Caki2 (cell line): ENCODE results near the gene PHLDB2. TPM values are rescaled to one million over a fixed set of nuclear protein-coding genes. Genes with fewer than 3 reads are reported as not detected.

Experiments
- DNase-seq: peaks from one replicate; pipeline ENCODE4 v3.0.0-alpha.2; 2015; ENCODE audit warnings: low read depth
- in situ Hi-C: cut with HindIII; loops from 2 replicates; pipeline ENCODE4 v1.10.0; 2016; ENCODE audit warnings: low sequenced_read_pairs, low pct_unique_long_range_greater_than_20kb, mixed read lengths
- total RNA-seq: library from RNA; depleted of rRNA; stranded (reverse); fragments of >200 nt; shearing (Covaris generic); gene quantifications from 2 replicates; pipeline ENCODE4 v1.2.3, GENCODE V29; 2014; ENCODE audit warnings: low replicate concordance

PHLDB2 gene
- total RNA-seq, 1 experiment from 2014 or later: 10.3 TPM

DNA sequence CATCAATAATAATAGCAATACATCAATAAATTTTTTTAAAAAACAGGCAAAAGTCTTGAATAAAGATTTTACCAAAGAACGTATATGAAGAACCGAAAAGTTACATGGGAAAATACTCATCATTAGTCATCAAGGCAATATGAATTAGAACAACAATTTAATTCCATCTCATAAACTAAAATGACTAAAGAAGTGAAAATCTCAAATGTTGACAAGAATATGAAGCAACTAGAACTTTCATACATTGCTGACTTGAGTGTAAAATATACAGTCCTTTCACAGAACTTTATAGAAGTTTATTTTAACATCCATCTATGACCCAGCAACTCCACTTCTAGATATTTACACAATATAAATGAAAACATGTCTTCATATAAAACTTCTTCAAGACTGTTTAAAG lies 84.5 kb downstream of the PHLDB2 start:
- in situ Hi-C loops: no loop called here
- no peak for DNase-seq

DNA sequence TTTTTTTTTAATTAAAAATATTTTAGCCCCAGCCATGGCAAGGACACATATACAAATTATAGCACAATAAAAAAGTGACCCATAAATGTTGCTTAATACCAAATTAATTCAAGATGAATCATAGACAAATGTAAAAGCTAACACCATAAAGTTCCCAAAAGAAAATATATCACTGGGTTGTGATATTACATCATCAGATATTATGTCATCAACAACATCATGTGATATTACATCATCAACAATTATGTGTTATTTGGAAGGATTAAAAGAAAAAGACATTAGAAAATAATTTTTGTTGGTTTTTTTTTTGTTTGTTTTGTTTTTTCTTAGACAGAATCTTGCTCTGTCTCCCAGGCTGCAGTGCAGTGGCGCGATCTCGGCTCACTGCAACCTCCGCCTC lies 85.3 kb downstream of the PHLDB2 start:
- DNase-seq: no peak
- in situ Hi-C loops: no loop called here

DNA sequence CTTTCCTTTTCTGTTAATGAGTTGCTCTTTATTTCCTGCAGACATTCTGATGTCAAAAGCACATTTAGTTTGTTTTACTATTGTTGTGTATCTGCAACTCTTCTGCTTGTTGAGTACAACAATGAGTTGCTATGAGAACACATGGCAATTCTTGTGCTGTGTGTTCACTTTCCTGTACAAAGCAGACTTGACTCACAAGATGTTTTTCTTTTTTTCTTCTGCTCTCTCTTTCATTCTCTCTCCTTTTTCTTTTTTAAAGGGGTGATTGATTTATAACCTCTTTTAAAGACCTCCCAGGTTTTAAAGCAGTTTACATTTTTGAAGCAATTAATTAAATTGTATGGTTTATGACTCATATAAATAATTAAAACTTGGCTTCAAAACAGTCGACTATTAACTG lies 88.2 kb downstream of the PHLDB2 start:
- no peak for DNase-seq
- in situ Hi-C loops: no loop called here

DNA sequence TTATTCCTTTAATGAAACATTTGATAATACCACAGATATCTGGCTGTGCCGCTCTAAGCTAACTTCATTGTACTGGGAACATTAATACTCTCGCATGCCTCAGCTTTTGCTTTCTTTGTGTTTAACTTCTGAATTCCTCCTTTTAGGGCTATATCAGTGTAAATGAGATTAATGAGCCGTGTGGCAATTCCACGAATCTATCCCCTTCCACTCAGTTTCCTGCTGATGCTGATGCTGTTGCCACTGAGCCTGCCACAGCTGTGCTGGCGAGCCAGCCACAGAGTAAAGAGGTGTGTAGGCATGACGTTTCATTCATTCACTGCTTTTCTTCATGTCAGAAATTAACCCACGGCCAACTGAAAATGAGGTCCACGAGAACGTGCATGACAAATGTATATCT lies 89.7 kb downstream of the PHLDB2 start:
- no peak for DNase-seq
- in situ Hi-C loops: no loop called here

DNA sequence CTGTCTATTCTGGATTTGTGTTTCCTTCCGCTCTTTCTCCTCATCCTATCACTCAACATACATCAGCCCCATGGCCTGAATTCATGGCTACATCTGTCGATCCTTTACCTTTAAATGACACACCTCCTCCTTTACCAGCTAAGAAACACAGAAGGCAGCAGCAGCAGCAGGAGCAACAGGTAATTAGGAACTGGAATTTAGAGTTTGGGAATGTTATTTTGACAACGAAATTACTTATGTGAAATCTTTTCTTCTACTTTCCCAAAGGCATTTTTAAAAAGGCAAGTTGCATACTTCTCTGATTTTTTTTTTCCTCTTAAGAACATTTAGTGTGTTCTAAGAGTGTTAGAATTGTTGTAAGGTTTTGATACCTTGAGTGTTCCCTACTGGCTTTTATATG lies 90.6 kb downstream of the PHLDB2 start:
- DNase-seq: no peak
- in situ Hi-C loops: no loop called here

DNA sequence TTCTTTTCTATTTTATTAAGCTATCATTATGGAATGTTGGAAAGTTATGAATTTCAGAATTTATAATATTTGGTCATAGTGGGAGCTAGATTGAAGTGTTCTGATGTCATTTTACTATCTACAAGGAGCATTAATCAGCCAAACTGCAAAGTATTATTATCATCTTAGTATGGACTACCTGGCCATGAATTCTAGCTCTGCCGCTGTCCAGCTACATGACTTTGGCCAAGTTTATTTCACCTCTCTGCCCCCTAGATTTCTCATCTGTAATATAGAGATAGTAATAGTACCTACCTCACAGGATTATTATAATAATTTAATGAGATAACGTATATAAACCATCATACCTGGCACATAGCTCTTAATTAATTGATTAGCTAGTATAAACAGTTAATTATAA lies 92.0 kb downstream of the PHLDB2 start:
- in situ Hi-C loops: no loop called here
- no peak for DNase-seq

DNA sequence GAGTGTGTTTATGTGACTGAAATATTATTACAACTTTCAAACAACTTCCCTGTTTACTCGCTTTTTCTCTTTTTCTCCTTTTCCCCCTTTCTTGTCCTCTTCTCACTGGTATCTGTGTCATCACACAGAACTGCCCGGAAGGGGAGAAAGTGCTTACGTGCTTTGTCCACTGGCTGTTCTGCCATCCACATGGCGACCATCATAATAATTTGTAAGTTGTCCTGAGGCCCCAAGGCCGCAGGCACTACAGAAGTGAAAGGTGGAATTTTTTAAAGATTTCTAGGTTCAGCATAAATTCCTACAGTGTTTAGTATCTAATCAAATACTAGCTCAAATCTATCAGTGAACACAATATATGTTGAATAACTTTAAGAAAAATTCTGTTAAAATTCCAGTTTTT lies 93.0 kb downstream of the PHLDB2 start:
- in situ Hi-C loops: no loop called here
- no peak for DNase-seq

DNA sequence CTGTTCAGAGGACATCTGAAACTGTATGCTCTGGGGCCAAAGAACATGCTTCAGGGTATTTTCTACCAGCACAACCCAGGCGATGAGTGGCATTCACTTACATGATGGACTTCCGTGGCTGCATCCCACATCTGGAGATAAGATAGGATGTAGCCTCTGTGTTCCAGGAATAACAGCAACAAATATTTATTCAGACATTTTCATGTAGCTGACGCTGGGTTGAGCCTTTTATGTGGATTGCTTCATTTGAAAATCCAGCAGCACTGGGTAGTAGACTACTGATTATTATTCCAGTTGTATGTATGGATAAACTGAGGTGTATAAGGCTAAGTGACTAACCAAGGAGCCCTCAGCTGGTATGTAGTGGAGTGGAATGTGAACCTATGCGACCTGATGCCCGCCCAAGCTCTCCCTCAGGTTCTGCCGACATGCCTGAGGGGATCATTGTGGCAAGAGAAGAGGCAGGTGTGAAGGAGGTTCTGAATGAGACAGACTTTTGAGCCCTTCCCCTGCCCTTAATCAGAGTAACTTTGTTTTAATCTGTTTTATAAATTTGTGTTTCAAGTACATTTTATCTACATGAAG lies 93.9 kb downstream of the PHLDB2 start:
- in situ Hi-C loops: no loop called here
- DNase-seq: no peak

DNA sequence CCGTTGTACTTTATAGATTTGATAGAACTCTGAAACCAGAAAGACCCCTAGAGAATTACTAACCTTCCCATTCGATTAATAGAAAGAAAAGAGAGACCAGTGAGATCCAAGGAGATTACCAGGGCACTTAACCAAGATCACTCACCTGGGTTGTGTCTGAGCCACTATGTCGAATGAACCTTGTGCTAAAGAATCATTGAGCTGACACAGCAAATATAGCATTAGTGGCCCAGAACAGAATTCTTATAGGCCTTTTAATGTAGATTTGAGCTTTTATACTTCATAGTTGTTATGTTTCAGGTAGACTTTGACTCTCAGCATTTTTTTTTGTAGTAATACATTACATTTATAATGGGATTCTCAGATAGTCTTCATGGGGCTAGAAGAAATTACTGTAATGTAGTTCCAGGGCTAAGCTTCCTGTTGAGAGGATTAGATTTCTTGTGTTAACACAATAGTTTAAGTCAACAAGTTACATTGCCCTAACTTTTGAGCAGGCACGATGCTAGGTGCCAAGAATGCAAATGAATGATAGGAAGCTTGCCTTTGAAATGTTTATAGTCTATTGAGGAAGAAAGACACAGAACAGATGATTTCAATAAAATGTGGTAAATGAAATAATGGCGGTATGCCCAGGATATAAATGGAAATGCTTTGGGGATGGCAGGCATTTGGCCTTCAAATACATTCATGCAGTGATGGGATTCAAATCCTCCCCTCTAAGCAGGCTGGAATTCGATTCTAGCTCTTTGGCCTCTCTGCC lies 95.3 kb downstream of the PHLDB2 start:
- in situ Hi-C loops: no loop called here
- DNase-seq: no peak

DNA sequence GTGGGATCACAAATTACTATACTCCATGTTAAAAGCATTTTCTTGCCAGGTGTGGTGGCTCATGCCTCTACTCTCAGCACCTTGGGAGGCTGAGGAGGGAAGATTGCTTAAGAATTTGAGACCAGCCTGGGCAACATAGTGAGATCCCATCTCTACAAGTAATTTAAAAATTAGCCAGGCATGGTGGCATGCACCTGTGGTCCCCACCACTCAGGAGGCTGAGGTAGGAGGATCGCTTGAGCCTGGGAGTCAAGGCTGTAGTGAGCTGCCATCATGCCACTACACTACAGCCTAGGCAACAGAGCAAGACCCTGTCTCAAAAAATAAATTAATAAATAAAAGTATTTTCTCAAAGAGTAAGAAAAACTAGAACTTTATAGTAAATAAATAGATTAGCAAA lies 96.8 kb downstream of the PHLDB2 start:
- no peak for DNase-seq
- in situ Hi-C loops: no loop called here

DNA sequence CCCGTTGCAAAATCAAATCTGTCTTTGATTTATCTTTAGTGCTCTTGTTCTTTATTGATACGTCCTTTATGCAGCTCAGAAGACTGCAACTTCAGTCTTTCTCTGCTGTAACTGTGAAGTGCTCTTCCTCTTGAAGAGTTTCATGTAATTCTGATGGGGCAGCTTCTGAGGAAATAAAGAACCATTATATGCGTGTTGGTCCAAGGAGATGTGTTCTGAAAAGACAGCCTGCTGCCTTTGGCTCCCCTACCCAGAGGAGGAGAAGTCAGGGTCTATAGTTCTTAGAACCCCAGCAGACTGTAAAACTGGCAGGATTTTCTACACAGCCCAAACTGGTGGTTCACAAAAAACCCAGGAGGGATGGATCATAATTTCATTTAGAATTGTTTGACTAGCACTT lies 97.4 kb downstream of the PHLDB2 start:
- no peak for DNase-seq
- in situ Hi-C loops: no loop called here

DNA sequence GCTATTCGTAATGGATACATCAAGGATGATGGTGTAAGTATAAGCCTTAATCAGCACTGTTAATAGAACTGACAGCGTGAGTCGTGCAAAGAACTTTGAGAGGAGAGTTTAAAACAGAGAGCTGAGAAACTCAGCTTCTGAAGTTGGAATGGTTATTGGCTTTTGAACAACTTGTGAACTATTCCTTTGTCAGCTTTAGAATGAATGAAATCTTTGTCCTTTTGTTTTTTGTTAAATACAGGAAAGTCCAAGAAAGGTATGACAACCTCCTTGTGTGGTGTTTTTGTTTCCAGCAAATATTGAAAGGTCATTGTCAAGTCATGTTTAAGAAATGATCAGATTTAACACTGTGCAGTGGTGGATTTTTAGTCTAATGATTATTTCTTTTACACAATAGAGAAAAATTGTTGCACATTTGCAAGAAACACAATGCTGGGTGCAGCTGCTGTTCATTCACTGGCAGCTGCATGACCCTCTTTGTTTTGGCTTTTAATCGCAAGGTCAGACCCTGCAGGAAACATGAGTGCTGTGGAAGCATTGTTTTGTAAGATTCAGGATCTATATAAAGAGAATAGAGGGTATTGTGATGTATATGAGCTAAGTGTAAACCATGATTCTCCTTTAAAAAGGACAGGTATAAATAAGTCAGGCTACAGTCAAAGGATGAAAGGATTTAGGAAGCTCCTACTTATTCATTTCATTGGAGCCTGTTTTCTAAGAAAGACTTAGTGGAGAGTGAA lies 98.1 kb downstream of the PHLDB2 start:
- DNase-seq: no peak
- in situ Hi-C loops: no loop called here

DNA sequence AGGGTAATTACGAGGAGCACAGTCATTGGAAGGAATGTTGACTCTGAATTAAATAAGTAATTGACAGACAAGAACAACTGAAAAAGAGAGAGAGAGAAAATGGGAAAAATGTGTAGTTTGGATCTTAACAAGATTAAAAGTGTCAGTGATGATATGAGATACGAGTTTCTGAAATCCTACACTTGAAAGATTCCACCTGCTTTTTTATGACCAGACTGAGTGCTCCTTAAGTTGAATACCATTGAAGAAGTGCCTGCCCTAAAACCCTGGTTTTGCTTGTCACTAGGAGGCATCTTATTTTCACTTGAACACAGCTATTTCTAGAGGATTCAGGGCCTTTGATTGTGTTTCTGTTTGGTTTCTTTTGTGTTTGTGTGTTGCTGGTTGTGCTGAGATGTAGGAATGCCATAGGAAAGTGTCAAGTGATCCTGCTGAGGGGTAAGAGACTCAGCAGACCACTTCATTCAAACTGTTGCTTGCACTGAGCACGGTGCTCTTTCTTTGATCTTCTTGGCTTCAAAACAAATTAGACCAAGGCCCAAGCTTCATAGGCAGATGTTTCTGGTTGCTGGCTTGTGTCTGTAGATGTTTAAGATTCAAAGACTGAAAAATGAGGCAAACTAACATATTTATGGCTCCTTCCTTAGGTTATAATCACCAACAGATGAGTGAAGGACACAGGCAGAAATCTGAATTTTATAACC lies 102.5 kb downstream of the PHLDB2 start:
- in situ Hi-C loops: no loop called here
- DNase-seq: no peak

DNA sequence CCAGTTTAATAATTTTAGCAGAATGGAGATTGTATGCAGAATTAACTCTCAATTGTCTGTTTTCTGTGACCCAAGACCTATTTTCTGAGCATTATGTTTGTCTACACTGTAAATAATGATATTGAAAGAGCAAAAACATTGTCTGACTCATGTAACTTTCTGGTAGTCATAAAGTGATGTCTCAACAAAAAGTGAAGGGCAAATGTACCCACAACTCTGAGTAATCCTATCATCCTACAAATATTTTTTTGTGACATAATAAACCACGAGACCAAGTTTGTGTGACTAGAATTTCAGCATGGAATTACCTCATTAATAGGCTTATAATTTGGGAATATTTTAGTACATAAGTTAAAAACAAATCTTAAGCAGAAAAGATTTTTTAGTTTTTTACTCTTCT lies 104.4 kb downstream of the PHLDB2 start:
- DNase-seq: no peak
- in situ Hi-C loops: no loop called here

DNA sequence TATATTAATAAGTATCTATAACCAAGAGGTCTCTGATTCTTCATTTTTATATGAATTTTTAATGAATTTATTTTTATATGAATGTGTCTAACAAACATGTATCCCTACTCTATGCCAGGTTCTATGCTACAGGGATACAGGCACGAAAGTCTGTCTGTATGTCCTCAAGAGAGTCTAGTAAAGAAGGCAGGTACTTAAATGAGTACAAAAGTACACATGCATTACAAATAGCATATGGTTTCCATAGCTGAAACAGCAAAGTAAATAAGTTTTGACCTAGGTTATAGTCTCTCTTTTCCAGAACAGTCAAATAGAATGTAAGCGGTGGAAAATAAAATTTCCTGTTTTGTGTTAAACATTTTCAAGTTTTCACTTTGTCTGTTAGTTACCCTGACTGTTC lies 106.4 kb downstream of the PHLDB2 start:
- no peak for DNase-seq
- in situ Hi-C loops: no loop called here

DNA sequence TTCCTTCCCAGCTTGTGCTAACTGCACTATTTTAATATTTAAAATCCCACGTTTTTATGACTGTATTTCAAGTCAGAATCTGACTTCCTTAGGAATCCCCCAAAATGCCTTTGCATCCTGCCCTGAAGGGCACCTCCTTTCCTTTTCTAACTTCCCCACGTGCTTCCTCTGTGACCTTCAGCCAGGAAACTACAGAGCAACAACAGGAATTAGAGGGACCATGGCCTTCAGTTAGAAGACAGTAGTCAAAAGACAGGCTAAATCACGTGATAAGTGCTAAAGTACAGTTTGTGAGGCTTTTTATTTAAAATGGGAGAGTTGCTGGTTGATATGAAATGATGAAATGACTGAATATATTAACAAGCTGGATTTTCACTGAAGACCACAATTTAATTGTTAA lies 108.0 kb downstream of the PHLDB2 start:
- DNase-seq: no peak
- in situ Hi-C loops: no loop called here

DNA sequence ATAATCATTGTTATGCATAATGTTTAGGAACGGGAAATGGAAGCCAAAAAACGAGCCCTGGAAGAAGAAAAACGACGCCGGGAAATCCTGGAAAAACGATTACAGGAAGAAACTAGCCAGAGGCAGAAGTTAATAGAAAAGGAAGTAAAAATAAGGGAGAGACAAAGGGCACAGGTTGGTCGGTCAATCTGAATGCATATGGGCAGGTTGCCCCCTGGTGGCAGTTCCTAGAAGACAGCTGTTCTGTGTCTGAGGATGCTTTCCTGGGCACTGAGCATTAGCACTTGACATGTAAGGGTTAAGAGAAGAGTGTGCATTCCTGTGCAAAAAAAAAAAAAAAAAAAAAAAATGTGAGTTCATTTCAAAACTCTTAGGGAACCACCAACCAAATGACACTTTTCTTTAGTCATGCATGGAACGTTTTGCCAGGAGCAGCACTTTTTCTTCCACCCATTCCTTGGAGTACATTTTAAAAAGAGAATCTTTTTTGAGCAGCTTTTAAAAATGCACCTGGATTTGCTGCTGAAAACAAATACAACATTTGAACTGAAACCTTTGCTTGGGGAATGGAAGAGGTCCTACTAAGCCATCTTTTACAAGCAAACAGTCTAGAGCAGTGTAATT lies 108.7 kb downstream of the PHLDB2 start:
- in situ Hi-C loops: no loop called here
- peak; percentile 74 for DNase-seq

DNA sequence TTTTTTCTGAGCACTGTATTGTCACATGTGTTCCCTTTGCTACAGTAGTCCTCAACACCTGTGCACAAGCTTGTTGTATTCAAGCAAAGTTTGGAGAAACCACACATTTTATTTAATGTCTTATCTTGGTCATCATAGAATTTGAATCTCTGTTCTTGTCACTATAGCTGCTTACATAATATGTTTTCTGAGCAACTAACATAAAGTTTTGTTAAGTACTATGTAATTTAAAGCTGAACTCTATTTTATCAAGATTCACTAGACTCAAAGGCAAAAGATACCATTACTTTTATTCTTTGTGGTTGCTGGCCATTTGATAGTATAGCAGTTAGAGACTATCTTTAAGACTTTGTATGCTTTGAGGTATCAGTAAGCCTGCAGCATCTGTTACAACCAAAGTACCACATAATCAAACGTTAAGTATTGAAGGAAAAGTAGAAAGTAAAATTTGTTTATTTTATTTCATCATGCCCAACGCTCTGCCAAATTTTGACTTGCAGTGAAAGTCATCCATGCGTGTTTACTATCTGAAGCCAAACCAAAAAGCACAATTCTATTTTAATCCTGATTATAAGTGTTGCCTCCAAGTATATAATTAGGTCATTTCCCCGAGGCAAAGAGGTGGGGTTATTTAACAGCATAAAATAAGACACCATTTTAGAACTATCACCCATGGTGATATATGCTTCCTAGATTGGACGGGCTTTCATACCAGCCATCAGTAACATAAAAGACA lies 109.4 kb downstream of the PHLDB2 start:
- in situ Hi-C loops: no loop called here
- no peak for DNase-seq
